NCI-H128 (cell line): Measurements from ENCODE around the gene GSK3B.
"Not testable (repeated sequence)": the region's sequence is repeated elsewhere in the genome, so short reads cannot be mapped to it uniquely, and the experiment has no call there.

Source experiments
- DNase-seq: peaks from one replicate; lab custom pipeline; 2025; ENCODE audit not compliant: unreplicated experiment; lab: John Stamatoyannopoulos, UW

Gene GSK3B

DNA sequence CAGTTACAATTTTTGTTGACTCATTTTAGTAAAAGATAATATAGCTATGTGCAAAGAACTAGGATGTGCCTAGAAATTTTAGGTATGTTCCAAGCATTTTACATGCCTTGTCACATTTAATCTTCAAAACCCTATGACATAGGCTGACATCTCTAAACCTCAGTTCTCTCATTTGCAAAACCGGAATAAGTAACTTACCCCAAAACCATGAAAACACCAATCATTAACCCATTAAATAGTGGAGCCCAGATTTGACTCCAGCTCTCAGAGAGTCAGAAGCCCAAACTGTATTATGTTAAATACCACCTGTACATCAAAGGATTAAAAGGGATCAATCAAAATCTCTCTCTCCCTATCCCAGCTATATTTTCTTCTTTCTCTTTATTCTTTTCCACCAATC, 36.6 kb downstream of the GSK3B start:
- no peak for DNase-seq

DNA sequence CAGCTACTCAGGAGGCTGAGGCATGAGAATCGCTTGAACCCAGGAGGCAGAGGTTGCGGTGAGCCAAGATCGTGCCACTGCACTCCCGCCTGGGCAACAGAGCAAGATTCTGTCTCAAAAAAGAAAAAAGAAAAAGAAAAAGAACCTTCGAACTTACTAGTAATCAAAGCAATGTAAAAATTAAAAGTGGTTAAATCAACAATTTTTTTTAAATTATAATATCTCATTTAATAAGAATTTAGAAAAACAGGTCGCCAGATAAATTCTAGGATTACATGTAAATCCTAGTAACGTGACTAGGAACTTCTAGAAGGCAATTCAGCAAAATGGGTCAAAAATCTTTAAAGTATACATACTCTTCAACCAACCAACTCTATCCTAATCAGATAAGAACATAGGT, 37.2 kb downstream of the GSK3B start:
- no peak for DNase-seq

GRCh38 chr3:120053647-120054046, 40.6 kb downstream of the GSK3B start:
- not testable (repeated sequence) for DNase-seq

DNA sequence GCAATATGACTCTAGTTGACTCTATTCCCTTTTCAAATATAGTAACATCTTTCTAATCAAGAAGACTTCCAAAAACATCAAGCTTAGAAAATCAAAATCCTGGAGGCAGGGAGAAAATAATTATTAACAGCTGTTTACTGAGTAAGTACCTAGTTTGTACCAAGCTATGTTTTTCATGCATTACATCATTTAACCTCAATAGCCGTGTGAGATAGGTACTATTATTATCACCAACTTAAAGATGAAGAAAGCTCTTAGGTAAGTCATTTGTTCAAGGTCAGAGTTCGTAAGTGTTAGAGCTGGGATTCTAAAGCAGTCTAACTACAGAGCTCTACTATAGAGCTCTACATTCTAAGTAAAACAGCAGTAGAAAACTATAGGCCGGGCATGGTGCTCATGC, 41.6 kb downstream of the GSK3B start:
- DNase-seq, result no peak

DNA sequence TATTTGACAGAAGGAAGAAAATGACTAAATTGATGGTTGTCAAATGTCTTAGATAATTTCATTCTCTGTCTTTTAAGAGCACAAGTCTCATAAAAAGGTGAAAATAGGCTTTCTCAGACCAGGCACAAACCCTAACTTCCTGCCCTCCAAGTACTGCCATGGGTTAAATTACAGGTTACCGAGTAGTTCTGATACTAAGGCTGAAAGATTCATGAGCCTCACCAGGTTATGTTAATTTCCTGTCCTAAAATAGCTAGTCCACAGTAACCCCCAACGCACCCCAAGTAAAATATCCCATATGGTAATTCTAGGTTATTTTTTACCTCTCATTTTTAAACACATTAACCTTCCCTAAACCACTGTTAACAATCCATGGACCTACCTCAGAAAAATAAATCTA, 42.0 kb downstream of the GSK3B start:
- DNase-seq, result no peak

DNA sequence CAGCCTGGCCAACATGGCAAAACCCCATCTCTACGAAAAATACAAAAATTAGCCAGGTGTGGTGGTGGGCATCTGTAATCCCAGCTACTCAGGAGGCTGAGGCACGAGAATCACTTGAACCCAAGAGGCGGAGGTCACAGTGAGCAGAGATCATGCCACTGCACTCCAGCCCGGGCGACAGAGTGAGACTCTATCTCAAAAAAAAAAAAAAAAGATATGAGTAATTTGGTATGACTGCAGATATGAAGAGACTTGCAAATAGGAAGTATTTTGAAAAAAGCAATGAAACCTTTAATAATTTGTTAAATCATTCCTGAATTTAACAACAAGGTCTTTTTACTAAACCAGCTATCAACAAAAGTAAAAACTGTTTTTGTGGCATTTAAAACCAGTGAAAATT, 42.7 kb downstream of the GSK3B start:
- DNase-seq, result not testable (repeated sequence)

DNA sequence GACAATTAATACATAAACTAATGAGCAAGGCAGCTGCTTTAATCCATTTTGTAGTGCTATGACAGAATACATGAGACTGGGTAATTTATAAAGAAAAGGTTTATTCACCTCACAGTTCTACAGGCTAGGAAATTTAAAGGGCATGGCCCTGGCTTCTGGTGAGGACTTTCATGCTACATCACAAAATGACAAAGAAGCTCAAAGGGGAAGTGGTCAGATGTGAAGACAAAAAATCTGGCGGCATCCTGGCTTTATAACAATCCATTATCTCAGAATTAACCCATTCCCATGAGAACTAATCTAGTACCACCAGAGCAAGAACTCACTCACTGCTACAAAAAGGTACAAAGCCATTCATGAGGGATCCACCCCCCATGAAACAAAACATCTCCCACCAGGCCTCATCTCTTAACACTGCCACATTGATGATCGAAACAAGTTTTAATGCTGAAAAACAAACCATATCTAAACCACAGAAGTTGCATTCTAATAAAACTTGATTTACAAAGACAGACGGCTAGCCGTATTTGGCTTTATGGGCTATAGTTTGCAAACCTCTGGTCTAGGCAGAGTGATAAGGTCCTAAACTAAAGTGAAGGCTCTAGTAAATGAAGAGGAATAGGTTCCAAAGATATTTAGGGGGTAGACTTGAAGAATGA, 44.2 kb downstream of the GSK3B start:
- DNase-seq, result no peak

DNA sequence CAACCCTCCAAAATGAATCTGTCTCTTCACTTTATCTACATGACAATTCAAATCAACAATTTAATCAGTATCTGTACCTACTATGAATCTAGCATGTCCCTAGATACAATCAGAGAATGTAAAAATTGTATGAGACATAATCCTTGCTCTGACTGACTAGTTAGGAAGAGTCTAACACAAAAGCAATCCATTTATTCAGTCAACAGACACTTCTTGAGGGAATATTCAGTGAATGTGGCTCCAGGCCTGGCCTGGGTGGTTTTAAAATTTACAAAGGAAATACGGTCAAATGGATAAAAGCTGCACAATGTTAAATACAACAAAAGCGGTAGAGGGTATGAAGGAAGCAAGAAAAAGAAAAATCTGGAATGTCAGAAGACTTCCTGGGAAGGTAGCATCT, 45.2 kb downstream of the GSK3B start:
- no peak for DNase-seq

GRCh38 chr3:120048355-120049041, 45.7 kb downstream of the GSK3B start:
- DNase-seq, result no peak

GRCh38 chr3:120047686-120048085, 46.6 kb downstream of the GSK3B start:
- no peak for DNase-seq

GRCh38 chr3:120040813-120041377, 53.4 kb downstream of the GSK3B start:
- DNase-seq, result no peak

GRCh38 chr3:120039642-120040610, 54.3 kb downstream of the GSK3B start:
- no peak for DNase-seq

GRCh38 chr3:120033596-120033995, 60.7 kb downstream of the GSK3B start:
- DNase-seq, result no peak

DNA sequence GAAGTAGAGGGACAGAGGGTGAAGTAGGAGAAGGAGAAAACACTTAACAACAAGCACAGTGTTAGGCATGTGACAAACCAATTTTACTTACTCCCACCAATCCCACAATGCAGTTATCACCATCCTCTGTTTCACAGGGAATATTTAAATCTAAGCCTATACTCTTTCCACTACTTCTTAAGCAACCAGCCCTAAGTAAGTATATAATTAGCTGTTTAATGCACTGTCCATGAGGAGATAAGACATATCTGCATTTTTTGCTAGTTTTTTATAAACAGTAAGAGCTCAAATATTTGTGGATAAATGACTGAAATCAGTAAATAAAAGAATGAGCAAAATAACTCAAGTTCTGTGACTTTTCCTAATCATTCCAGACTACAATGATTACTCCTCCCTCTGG, 62.7 kb downstream of the GSK3B start:
- DNase-seq, result no peak

DNA sequence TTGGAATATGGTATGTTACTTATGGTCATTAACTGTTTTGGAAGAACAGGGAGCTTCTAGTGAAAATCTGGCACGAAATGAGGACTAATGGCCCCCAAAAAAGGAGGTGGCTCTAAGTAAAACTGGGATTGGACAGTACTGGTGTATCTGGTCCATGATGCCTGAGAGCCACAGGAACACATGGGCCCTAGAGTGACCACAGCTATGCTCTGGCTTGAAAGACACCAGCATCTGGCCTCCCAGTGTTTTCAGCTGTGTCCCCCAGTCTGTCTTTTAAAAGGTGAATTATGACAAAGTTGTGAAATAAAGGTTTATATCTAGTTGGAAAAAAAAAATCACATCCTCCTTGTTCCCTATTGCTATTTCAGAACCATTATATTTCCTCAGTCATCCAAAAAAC, 64.5 kb downstream of the GSK3B start:
- no peak for DNase-seq

GRCh38 chr3:120028271-120029047, 65.8 kb downstream of the GSK3B start:
- no peak for DNase-seq

DNA sequence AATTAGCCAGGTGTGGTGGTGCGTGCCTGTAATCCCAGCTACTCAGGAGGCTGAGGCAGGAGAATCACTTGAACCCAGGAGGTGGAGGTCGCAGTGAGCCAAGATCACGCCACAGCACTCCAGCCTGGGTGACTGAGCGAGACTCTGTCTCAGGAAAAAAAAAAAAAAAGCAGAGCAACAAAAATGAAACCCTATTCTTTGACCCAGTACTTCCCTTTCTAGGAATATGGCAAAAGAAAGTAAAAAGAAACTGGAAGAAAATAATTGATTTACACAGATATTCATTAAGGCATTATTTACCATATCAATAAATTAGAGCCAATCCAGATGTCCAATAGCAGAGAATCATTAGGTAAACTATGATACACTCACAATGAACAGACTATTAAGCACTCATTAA, 67.0 kb downstream of the GSK3B start:
- DNase-seq, result no peak

- DNase-seq, result no peak
Measured at GRCh38 chr3:120025520-120025919, 68.7 kb downstream of the GSK3B start.

GRCh38 chr3:120024103-120024502, 70.1 kb downstream of the GSK3B start:
- DNase-seq, result no peak

DNA sequence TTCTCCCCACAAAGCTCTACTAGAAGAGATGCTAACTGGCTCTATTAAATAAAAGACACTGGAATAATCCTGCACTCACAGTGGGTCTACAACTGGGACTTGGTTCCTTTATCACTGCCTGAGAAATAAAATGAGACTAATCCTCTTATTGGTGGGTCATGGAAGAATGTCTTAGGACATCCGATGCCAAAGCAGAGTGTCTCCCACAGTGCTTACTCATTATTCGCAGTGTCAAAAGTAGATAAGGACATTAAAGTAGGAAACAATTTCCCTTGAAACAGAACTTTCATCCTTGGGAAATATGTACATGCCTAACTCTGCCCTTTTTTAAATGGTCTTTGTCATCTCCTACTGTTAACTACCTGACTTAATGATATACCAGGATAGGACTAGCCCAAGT, 71.5 kb downstream of the GSK3B start:
- no peak for DNase-seq

DNA sequence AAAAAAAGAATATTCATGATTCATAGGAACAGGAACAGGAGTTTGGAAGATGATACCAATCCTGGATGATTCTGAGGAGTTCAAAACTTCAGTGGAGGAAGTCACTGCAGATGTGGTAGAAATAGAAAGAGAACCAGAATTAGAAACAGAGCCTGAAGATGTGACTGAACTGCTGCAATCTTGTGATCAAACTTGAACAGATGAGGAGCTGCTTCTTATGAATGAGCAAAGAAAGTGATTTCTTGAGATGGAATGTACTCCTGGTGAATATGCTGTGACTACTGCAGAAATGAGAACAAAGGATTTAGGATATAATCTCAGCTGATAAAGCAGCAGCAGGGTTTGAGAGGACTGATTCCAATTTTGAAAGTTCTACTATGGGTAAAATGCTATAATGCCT, 72.7 kb downstream of the GSK3B start:
- no peak for DNase-seq
